H1 (cell line): ENCODE measurements around the gene ELMO1. TPM values are rescaled to one million over a fixed set of nuclear protein-coding genes. Genes with fewer than 3 reads are reported as not detected.

Experiments used
- CTBP2 ChIP-seq: IDR thresholded peaks from 2 replicates; pipeline ENCODE4 v1.7.0; 2011; ENCODE audit warnings: borderline replicate concordance, mild to moderate bottlenecking, moderate library complexity, mixed read lengths, low read length; ENCODE audit not compliant: insufficient read depth, insufficient read length
- EP300 ChIP-seq, 2 experiments: IDR thresholded peaks; 1 replicate in 1 of 2; 2 replicates in 1 of 2; pipeline ENCODE4 v1.6.1; 2011 to 2012; ENCODE audit warnings: low read depth in 2 of 2, low read length in 2 of 2, mild to moderate bottlenecking in 2 of 2, borderline replicate concordance in 1 of 2, inconsistent platforms in 1 of 2, moderate library complexity in 1 of 2
- NANOG ChIP-seq: IDR thresholded peaks from 2 replicates; pipeline ENCODE4 v1.6.1; 2011; ENCODE audit warnings: low read length, low read depth, mild to moderate bottlenecking, inconsistent platforms; ENCODE audit not compliant: insufficient read depth, poor library complexity, severe bottlenecking
- RAD21 ChIP-seq, 2 experiments: IDR thresholded peaks in 1 of 2; conservative IDR thresholded peaks in 1 of 2; 2 replicates each; pipeline ENCODE4 v1.6.1; 2011; ENCODE audit warnings: low read depth in 2 of 2, low read length in 2 of 2, improper control_type of control experiment in 1 of 2, inconsistent platforms in 1 of 2, mild to moderate bottlenecking in 1 of 2, moderate library complexity in 1 of 2
- SIX5 ChIP-seq: IDR thresholded peaks from 2 replicates; pipeline ENCODE4 v1.6.1; 2011; ENCODE audit warnings: mild to moderate bottlenecking, low read depth, low read length
- polyA plus RNA-seq, 7 experiments: library from polyadenylated mRNA; depleted of rRNA in 3 of 7; stranded (reverse) in 5 of 7; unstranded in 2 of 7; fragments of >200 nt in 5 of 7; fragments of 200-250 nt in 2 of 7; gene quantifications; 1 replicate in 5 of 7; 2 replicates in 1 of 7; 4 replicates in 1 of 7; pipeline versions ENCODE4 v1.2.1 to v1.2.3, GENCODE V29; 2011 to 2013; ENCODE audit warnings: missing spikeins in 2 of 7, mixed read lengths in 2 of 7
- total RNA-seq: library from RNA; stranded (reverse); fragmentation: NEBNext Ultra II Directional; extraction: Animal tissue kit (Norgen Biotek cat#: 25700); gene quantifications from 2 replicates; pipeline ENCODE4 v1.2.1, GENCODE V29; 2021
- TF ChIP-seq, protein P1 (sequence below): IDR thresholded peaks from 2 replicates; pipeline ENCODE4 v1.6.1; 2012; ENCODE audit warnings: inconsistent platforms

Gene ELMO1
- total and polyA plus RNA-seq, 2 of the 8 experiments (the other 6 are each of a cell fraction or from before 2014, with no cell fraction given): 18.4 to 21.0 TPM

GRCh38 chr7:36978461-36978860, 470.2 kb downstream of the ELMO1 start (continued):
- TF ChIP-seq CTBP2 (no peak), EP300 (IDR thresholded peaks at IDR 0.05; ENCODE audit: borderline replicate concordance in 1 of 2, low read depth in 2 of 2, low read length in 2 of 2) (no peak), NANOG (no peak), RAD21 (IDR thresholded peaks at IDR 0.05 in 1 of 2, conservative IDR thresholded peaks at IDR 0.05 in 1 of 2; ENCODE audit: low read depth in 2 of 2, low read length in 2 of 2) (no peak), SIX5 (no peak)
- TF ChIP-seq, protein P1, sequence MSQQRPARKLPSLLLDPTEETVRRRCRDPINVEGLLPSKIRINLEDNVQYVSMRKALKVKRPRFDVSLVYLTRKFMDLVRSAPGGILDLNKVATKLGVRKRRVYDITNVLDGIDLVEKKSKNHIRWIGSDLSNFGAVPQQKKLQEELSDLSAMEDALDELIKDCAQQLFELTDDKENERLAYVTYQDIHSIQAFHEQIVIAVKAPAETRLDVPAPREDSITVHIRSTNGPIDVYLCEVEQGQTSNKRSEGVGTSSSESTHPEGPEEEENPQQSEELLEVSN: no peak
